Neural progenitor cell (in vitro differentiated cells): ENCODE data around the gene PPP6R1. TPM values are rescaled to one million over a fixed set of nuclear protein-coding genes. Genes with fewer than 3 reads are reported as not detected.

ENCODE experiments used
- DNase-seq: peaks from one replicate; pipeline ENCODE4 v3.0.0-alpha.2; 2016; ENCODE audit warnings: low spot score
- H2AFZ ChIP-seq: fragments of 200-600 bp; sonication (generic); replicated peaks from 2 replicates; pipeline ENCODE4 v1.6.1; 2016; ENCODE audit warnings: antibody characterized with exemption
- H3F3A ChIP-seq: fragments of 200-600 bp; sonication (generic); 2 replicates; pipeline ENCODE4 v1.6.1; 2016; ENCODE audit warnings: antibody characterized with exemption, low read depth
- H3K27ac ChIP-seq: fragments of 200-600 bp; sonication (generic); 2 replicates; pipeline ENCODE4 v1.5.1; 2016; ENCODE audit warnings: mild to moderate bottlenecking
- H3K27me3 ChIP-seq: fragments of 200-600 bp; sonication (generic); 2 replicates; pipeline ENCODE4 v1.6.1; 2016; ENCODE audit warnings: mild to moderate bottlenecking, moderate library complexity
- H3K36me3 ChIP-seq: fragments of 200-600 bp; sonication (generic); 2 replicates; pipeline ENCODE4 v1.5.1; 2016
- H3K4me1 ChIP-seq: fragments of 200-600 bp; sonication (generic); 2 replicates; pipeline ENCODE4 v1.6.1; 2016; ENCODE audit warnings: mixed run types
- H3K4me2 ChIP-seq: fragments of 200-600 bp; sonication (generic); 2 replicates; pipeline ENCODE4 v1.6.1; 2016
- H3K4me3 ChIP-seq: fragments of 200-600 bp; sonication (generic); 2 replicates; pipeline ENCODE4 v1.5.1; 2016
- H3K79me2 ChIP-seq: fragments of 200-600 bp; sonication (generic); 2 replicates; pipeline ENCODE4 v1.6.1; 2016; ENCODE audit warnings: low read depth
- H3K9ac ChIP-seq: fragments of 200-600 bp; sonication (generic); 2 replicates; pipeline ENCODE4 v1.6.1; 2016
- H3K9me3 ChIP-seq: fragments of 200-600 bp; sonication (generic); 2 replicates; pipeline ENCODE4 v1.5.1; 2016; ENCODE audit warnings: low read depth
- H4K20me1 ChIP-seq: fragments of 200-600 bp; sonication (generic); 2 replicates; pipeline ENCODE4 v1.6.1; 2016; ENCODE audit warnings: low read depth
- H3K27ac Mint-ChIP-seq: 3 replicates; pipeline ENCODE4 v1.8.0; 2021; ENCODE audit warnings: mixed read lengths
- H3K27me3 Mint-ChIP-seq: 2 replicates; pipeline ENCODE4 v1.8.0; 2022; ENCODE audit warnings: low read depth, mild to moderate bottlenecking, inconsistent platforms, moderate library complexity, mixed read lengths; ENCODE audit not compliant: insufficient read depth
- H3K36me3 Mint-ChIP-seq: 3 replicates; pipeline ENCODE4 v1.8.0; 2021; ENCODE audit warnings: mixed read lengths
- H3K4me1 Mint-ChIP-seq: 3 replicates; pipeline ENCODE4 v1.8.0; 2021; ENCODE audit warnings: mixed read lengths
- H3K4me3 Mint-ChIP-seq: 3 replicates; pipeline ENCODE4 v1.8.0; 2021; ENCODE audit warnings: mild to moderate bottlenecking, moderate library complexity, mixed read lengths
- H3K9me3 Mint-ChIP-seq: 3 replicates; pipeline ENCODE4 v1.8.0; 2020; ENCODE audit warnings: mixed read lengths
- CTCF ChIP-seq: fragments of 200-600 bp; sonication (generic); IDR thresholded peaks from 2 replicates; pipeline ENCODE4 v1.5.1; 2017; ENCODE audit warnings: antibody characterized with exemption, mild to moderate bottlenecking
- EZH2 ChIP-seq: fragments of 200-600 bp; sonication (generic); IDR thresholded peaks from 2 replicates; pipeline ENCODE4 v1.6.1; 2017; ENCODE audit warnings: antibody characterized with exemption, mild to moderate bottlenecking, moderate library complexity
- EZH2phosphoT487 ChIP-seq: fragments of 200-600 bp; sonication (generic); IDR thresholded peaks from 2 replicates; pipeline ENCODE4 v1.6.1; 2017; ENCODE audit warnings: antibody characterized with exemption
- total RNA-seq: library from RNA; depleted of rRNA; stranded (reverse); fragments of >200 nt; gene quantifications from 2 replicates; pipeline ENCODE4 v1.2.3, GENCODE V29; 2015; ENCODE audit warnings: low replicate concordance

Gene PPP6R1
- total RNA-seq, 1 donor from 2014 or later = 13.1 TPM

GRCh38 chr19:55251341-55252081 is 7.3 kb downstream of the PPP6R1 start:
- no peak overlapping the region for H2AFZ ChIP-seq
- Mint-ChIP-seq H3K36me3 (no peaks in the 10 kb centered on the region), H3K27ac (no peak overlapping the region), H3K27me3 (peaks cover 2% of the 10 kb centered on the region), H3K4me3 (no peak overlapping the region), H3K4me1 (peaks cover 31% of the 10 kb centered on the region), H3K9me3 (no peaks in the 10 kb centered on the region)
- H3K4me2 ChIP-seq = no peak overlapping the region
- H3K9ac ChIP-seq = peak overlapping the region; percentile 43
- no peaks in the 10 kb centered on the region for H3F3A ChIP-seq
- TF ChIP-seq EZH2phosphoT487 (no peak), CTCF (no peak), EZH2 (no peak)
- no peak overlapping the region for H3K27ac ChIP-seq
- H4K20me1 ChIP-seq = peaks cover 96% of the 10 kb centered on the region
- no peak for DNase-seq
- no peaks in the 10 kb centered on the region for H3K9me3 ChIP-seq
- H3K79me2 ChIP-seq = peaks cover 90% of the 10 kb centered on the region
- no peak overlapping the region for H3K4me3 ChIP-seq
- no peaks in the 10 kb centered on the region for H3K36me3 ChIP-seq
- no peaks in the 10 kb centered on the region for H3K27me3 ChIP-seq
- peaks cover 1% of the 10 kb centered on the region for H3K4me1 ChIP-seq

- H4K20me1 ChIP-seq = peaks cover 85% of the 10 kb centered on the region
- no peak overlapping the region for H3K4me2 ChIP-seq
- H3K4me3 ChIP-seq = no peak overlapping the region
- H3K9ac ChIP-seq = no peak overlapping the region
- Mint-ChIP-seq H3K4me1 (peaks cover 21% of the 10 kb centered on the region), H3K36me3 (no peaks in the 10 kb centered on the region), H3K9me3 (no peaks in the 10 kb centered on the region), H3K27ac (peak overlapping the region; percentile 35), H3K27me3 (peaks cover 2% of the 10 kb centered on the region), H3K4me3 (no peak overlapping the region)
- no peak for DNase-seq
- TF ChIP-seq EZH2 (no peak), CTCF (no peak), EZH2phosphoT487 (no peak)
- no peak overlapping the region for H3K27ac ChIP-seq
- no peaks in the 10 kb centered on the region for H3F3A ChIP-seq
- peaks cover 79% of the 10 kb centered on the region for H3K79me2 ChIP-seq
- H2AFZ ChIP-seq = no peak overlapping the region
- no peaks in the 10 kb centered on the region for H3K9me3 ChIP-seq
- no peaks in the 10 kb centered on the region for H3K36me3 ChIP-seq
- no peaks in the 10 kb centered on the region for H3K4me1 ChIP-seq
- H3K27me3 ChIP-seq = no peaks in the 10 kb centered on the region
These were observed 8.4 kb downstream of the PPP6R1 start for GRCh38 chr19:55250262-55251036.

- peaks cover 79% of the 10 kb centered on the region for H4K20me1 ChIP-seq
- Mint-ChIP-seq H3K9me3 (no peaks in the 10 kb centered on the region), H3K36me3 (no peaks in the 10 kb centered on the region), H3K27me3 (peaks cover 2% of the 10 kb centered on the region), H3K27ac (no peak overlapping the region), H3K4me1 (peaks cover 17% of the 10 kb centered on the region), H3K4me3 (no peak overlapping the region)
- no peaks in the 10 kb centered on the region for H3K9me3 ChIP-seq
- H3K79me2 ChIP-seq = peaks cover 73% of the 10 kb centered on the region
- no peaks in the 10 kb centered on the region for H3K27me3 ChIP-seq
- no peak overlapping the region for H2AFZ ChIP-seq
- DNase-seq = no peak
- no peak overlapping the region for H3K27ac ChIP-seq
- H3K4me1 ChIP-seq = no peaks in the 10 kb centered on the region
- H3K9ac ChIP-seq = no peak overlapping the region
- no peak overlapping the region for H3K4me2 ChIP-seq
- no peak overlapping the region for H3K4me3 ChIP-seq
- no peaks in the 10 kb centered on the region for H3K36me3 ChIP-seq
- no peaks in the 10 kb centered on the region for H3F3A ChIP-seq
- no peak for TF ChIP-seq EZH2phosphoT487
- TF ChIP-seq EZH2 = no peak
- TF ChIP-seq CTCF = no peak
These were observed 9.0 kb downstream of the PPP6R1 start for GRCh38 chr19:55249841-55250240.
